ENCODE data around the gene PTPA.
A peak's percentile ranks its signal among the peaks of the same experiment; 100 is the strongest.

DNA sequence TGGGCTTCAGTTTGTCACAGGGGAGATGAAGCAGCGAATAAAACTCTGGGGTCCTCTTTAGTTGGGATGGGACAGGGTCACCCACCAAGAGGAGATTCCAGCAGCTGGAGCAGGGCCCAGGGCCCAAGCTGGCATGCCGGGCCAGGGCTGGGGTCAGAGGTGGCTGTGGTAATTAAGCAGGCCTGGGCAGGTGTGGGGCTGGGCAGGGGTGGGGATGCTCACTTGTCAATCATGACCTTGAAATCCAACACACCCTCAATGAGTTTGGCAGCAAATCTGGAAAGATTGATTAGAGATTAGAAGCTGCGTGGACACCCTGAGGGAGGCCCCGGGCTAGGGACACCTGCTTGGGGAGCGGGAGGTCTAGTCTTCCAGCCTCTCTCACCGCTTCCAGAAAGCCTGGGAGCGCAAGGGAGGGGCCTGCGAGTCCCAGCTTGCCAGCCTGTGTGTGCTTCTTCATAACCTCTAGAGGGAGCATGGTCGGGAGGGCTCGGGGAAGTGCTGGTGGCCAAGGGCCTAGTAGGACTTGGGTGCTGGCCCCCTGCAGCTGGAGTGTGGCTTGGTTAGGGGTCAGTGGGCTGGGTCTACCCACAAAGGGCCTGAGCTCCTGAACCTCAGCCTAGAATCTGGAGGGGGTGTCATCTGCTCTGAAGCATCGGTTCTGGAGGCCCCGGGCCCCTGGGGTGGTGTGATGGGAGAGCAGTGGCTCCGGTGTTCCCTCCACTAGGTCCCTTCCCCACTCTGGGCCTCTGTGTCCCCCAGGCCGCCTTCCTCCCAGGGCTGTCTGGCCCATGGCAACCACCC is 8.2 kb upstream of the PTPA start:
- peak; percentile 50 for TF ChIP-seq CTCF (IDR thresholded peaks at IDR 0.05; ENCODE audit: low read depth, low read length)
- TF ChIP-seq EZH2phosphoT487 (IDR thresholded peaks at IDR 0.05; ENCODE audit: low read depth) = no peak
